ENCODE data around the gene C21orf58.

The C21orf58 gene

GRCh38 chr21:46320331-46320801, 3.3 kb downstream of the C21orf58 start:
- in situ Hi-C loops (cut with HindIII; ENCODE audit: low sequenced_read_pairs) = no loop called here
- no peak for TF ChIP-seq CTCF (IDR thresholded peaks at IDR 0.05; ENCODE audit: low read depth, low read length, missing control alignments)
- H3K4me3 ChIP-seq (ENCODE audit: low read depth, low read length) = no peak overlapping the region
- DNase-seq (ENCODE audit: low read depth) = no peak

- no peak overlapping the region for H3K4me3 ChIP-seq (ENCODE audit: low read depth, low read length)
- in situ Hi-C loops (cut with HindIII; ENCODE audit: low sequenced_read_pairs) = no loop called here
- TF ChIP-seq CTCF (IDR thresholded peaks at IDR 0.05; ENCODE audit: low read depth, low read length, missing control alignments) = no peak
- no peak for DNase-seq (ENCODE audit: low read depth)
Measured at GRCh38 chr21:46319186-46319585, 4.5 kb downstream of the C21orf58 start.

- TF ChIP-seq CTCF (IDR thresholded peaks at IDR 0.05; ENCODE audit: low read depth, low read length, missing control alignments) = no peak
- in situ Hi-C loops (cut with HindIII; ENCODE audit: low sequenced_read_pairs) = no loop called here
- DNase-seq (ENCODE audit: low read depth) = no peak
- H3K4me3 ChIP-seq (ENCODE audit: low read depth, low read length) = no peak overlapping the region
Measured at GRCh38 chr21:46318464-46318845, 5.2 kb downstream of the C21orf58 start.

GRCh38 chr21:46317710-46318463, 5.8 kb downstream of the C21orf58 start:
- no peak overlapping the region for H3K4me3 ChIP-seq (ENCODE audit: low read depth, low read length)
- in situ Hi-C loops (cut with HindIII; ENCODE audit: low sequenced_read_pairs) = no loop called here
- TF ChIP-seq CTCF (IDR thresholded peaks at IDR 0.05; ENCODE audit: low read depth, low read length, missing control alignments) = no peak
- no peak for DNase-seq (ENCODE audit: low read depth)

- DNase-seq (ENCODE audit: low read depth) = no peak
- in situ Hi-C loops (cut with HindIII; ENCODE audit: low sequenced_read_pairs) = no loop called here
- no peak overlapping the region for H3K4me3 ChIP-seq (ENCODE audit: low read depth, low read length)
- TF ChIP-seq CTCF (IDR thresholded peaks at IDR 0.05; ENCODE audit: low read depth, low read length, missing control alignments) = no peak
Measured at GRCh38 chr21:46316708-46317324, 6.9 kb downstream of the C21orf58 start.

GRCh38 chr21:46314441-46315020, 9.1 kb downstream of the C21orf58 start:
- no peak for DNase-seq (ENCODE audit: low read depth)

More at GRCh38 chr21:46314441-46315020, 9.1 kb downstream of the C21orf58 start:
- no peak for TF ChIP-seq CTCF (IDR thresholded peaks at IDR 0.05; ENCODE audit: low read depth, low read length, missing control alignments)
- H3K4me3 ChIP-seq (ENCODE audit: low read depth, low read length) = no peak overlapping the region
- in situ Hi-C loops (cut with HindIII; ENCODE audit: low sequenced_read_pairs) = no loop called here

Measured in astrocyte of the cerebellum (primary cell).